Neural cell (in vitro differentiated cells): ENCODE results near the gene DNAI1. TPM values are rescaled to one million over a fixed set of nuclear protein-coding genes. Genes with fewer than 3 reads are reported as not detected.
"Not testable (repeated sequence)": the region's sequence is repeated elsewhere in the genome, so short reads cannot be mapped to it uniquely, and the experiment has no call there.

Experiments
- H2AFZ ChIP-seq: fragments of 200-600, 300-800 bp; sonication (generic), shearing (Covaris generic); 2 replicates; pipeline ENCODE4 v1.6.0; 2014; ENCODE audit warnings: low read depth, mild to moderate bottlenecking, antibody characterized with exemption, low read length, moderate library complexity
- H3F3A ChIP-seq: fragments of 200-600 bp; shearing (Covaris generic); 2 replicates; pipeline ENCODE4 v1.6.1; 2016; ENCODE audit warnings: mild to moderate bottlenecking, moderate library complexity, mixed read lengths, antibody characterized with exemption, low read length; ENCODE audit not compliant: insufficient read depth, poor library complexity, severe bottlenecking
- H3K27ac ChIP-seq: fragments of 200-600, 300-800 bp; sonication (generic), shearing (Covaris generic); 2 replicates; pipeline ENCODE4 v1.5.1; 2014; ENCODE audit warnings: mild to moderate bottlenecking, low read length, moderate library complexity
- H3K27me3 ChIP-seq: fragments of 300-800, 200-600 bp; sonication (generic), shearing (Covaris generic); 2 replicates; pipeline ENCODE4 v1.6.0; 2014; ENCODE audit warnings: mild to moderate bottlenecking, low read depth, low read length, moderate library complexity; ENCODE audit not compliant: insufficient read depth
- H3K36me3 ChIP-seq: fragments of 300-800, 200-600 bp; sonication (generic), shearing (Covaris generic); 2 replicates; pipeline ENCODE4 v1.5.1; 2014; ENCODE audit warnings: mild to moderate bottlenecking, antibody characterized with exemption, low read length, moderate library complexity; ENCODE audit not compliant: insufficient read depth
- H3K4me2 ChIP-seq: fragments of 300-800, 200-600 bp; sonication (generic), shearing (Covaris generic); 2 replicates; pipeline ENCODE4 v1.6.0; 2014; ENCODE audit warnings: mild to moderate bottlenecking, low read length
- H3K4me3 ChIP-seq: fragments of 300-800, 200-600 bp; sonication (generic), shearing (Covaris generic); 2 replicates; pipeline ENCODE4 v1.5.1; 2014; ENCODE audit warnings: mild to moderate bottlenecking, low read length, moderate library complexity
- H3K79me2 ChIP-seq: fragments of 200-600 bp; shearing (Covaris generic); replicated peaks from 2 replicates; pipeline ENCODE4 v1.6.0; 2014; ENCODE audit warnings: mild to moderate bottlenecking, low read length, moderate library complexity; ENCODE audit not compliant: insufficient read depth
- H3K9ac ChIP-seq: fragments of 300-800, 200-600 bp; sonication (generic), shearing (Covaris generic); 2 replicates; pipeline ENCODE4 v1.6.1; 2016; ENCODE audit warnings: mild to moderate bottlenecking, low read length, mixed read lengths
- H3K9me2 ChIP-seq: fragments of 200-600 bp; shearing (Covaris generic); 2 replicates; pipeline ENCODE4 v1.6.1; 2016; ENCODE audit warnings: mild to moderate bottlenecking, low read length, mixed read lengths; ENCODE audit not compliant: insufficient read depth
- H3K9me3 ChIP-seq: fragments of 200-600, 300-800 bp; sonication (generic), shearing (Covaris generic); 2 replicates; pipeline ENCODE4 v1.6.1; 2016; ENCODE audit warnings: mild to moderate bottlenecking, mixed run types, low read length, moderate library complexity, mixed read lengths
- H4K20me1 ChIP-seq: fragments of 200-600 bp; shearing (Covaris generic); 2 replicates; pipeline ENCODE4 v1.6.1; 2016; ENCODE audit warnings: mild to moderate bottlenecking, mixed run types; ENCODE audit not compliant: insufficient read depth
- CTCF ChIP-seq: fragments of 450-650 bp; IDR thresholded peaks from 2 replicates; pipeline ENCODE4 v1.5.1; 2014; ENCODE audit warnings: antibody characterized with exemption, mild to moderate bottlenecking, moderate library complexity; ENCODE audit not compliant: poor library complexity, severe bottlenecking
- EP300 ChIP-seq: fragments of 450-650 bp; conservative IDR thresholded peaks from 2 replicates; pipeline ENCODE4 v1.6.1; 2014; ENCODE audit warnings: antibody characterized with exemption, mild to moderate bottlenecking, moderate library complexity; ENCODE audit not compliant: poor library complexity, severe bottlenecking
- EZH2 ChIP-seq: fragments of 200-600, 300-800 bp; shearing (Covaris generic), sonication (generic); IDR thresholded peaks from 2 replicates; pipeline ENCODE4 v1.6.1; 2014; ENCODE audit warnings: antibody characterized with exemption, low read length, borderline replicate concordance, mild to moderate bottlenecking; ENCODE audit not compliant: insufficient read depth, poor library complexity, severe bottlenecking
- MXI1 ChIP-seq: fragments of 450-650 bp; conservative IDR thresholded peaks from 2 replicates; pipeline ENCODE4 v1.6.1; 2014; ENCODE audit warnings: antibody characterized with exemption, mild to moderate bottlenecking; ENCODE audit not compliant: poor library complexity, severe bottlenecking
- POLR2AphosphoS5 ChIP-seq: IDR thresholded peaks from 2 replicates; pipeline ENCODE4 v1.6.1; 2012
- RAD21 ChIP-seq: fragments of 450-650 bp; conservative IDR thresholded peaks from 2 replicates; pipeline ENCODE4 v1.6.1; 2014; ENCODE audit warnings: antibody characterized with exemption, mild to moderate bottlenecking, moderate library complexity
- REST ChIP-seq: IDR thresholded peaks from 2 replicates; pipeline ENCODE4 v1.6.1; 2012; ENCODE audit warnings: borderline replicate concordance
- SMC3 ChIP-seq: fragments of 450-650 bp; conservative IDR thresholded peaks from 2 replicates; pipeline ENCODE4 v1.6.1; 2014; ENCODE audit warnings: antibody characterized with exemption, mild to moderate bottlenecking, moderate library complexity; ENCODE audit not compliant: poor library complexity
- TAF1 ChIP-seq: IDR thresholded peaks from 2 replicates; pipeline ENCODE4 v1.6.1; 2012; ENCODE audit warnings: low read depth
- polyA plus RNA-seq: library from polyadenylated mRNA; depleted of rRNA; stranded (reverse); fragments of >200 nt; gene quantifications from 2 replicates; pipeline ENCODE4 v1.2.3, GENCODE V29; 2014

The DNAI1 gene
- polyA plus RNA-seq, 1 donor from 2014 or later, result 0.99 TPM

- Histone ChIP-seq H2AFZ (no peak overlapping the region), H3K36me3 (no peaks in the 10 kb centered on the region), H3K27ac (no peak overlapping the region), H3K9me2 (no peaks in the 10 kb centered on the region), H3K9me3 (no peaks in the 10 kb centered on the region), H3F3A (no peaks in the 10 kb centered on the region), H3K4me3 (no peak overlapping the region), H3K79me2 (no peaks in the 10 kb centered on the region), H3K27me3 (no peaks in the 10 kb centered on the region), H3K9ac (no peak overlapping the region), H4K20me1 (no peaks in the 10 kb centered on the region), H3K4me2 (no peak overlapping the region)
- TF ChIP-seq EP300 (no peak), EZH2 (no peak), POLR2AphosphoS5 (no peak), MXI1 (no peak), RAD21 (no peak), SMC3 (no peak), REST (no peak), CTCF (no peak), TAF1 (no peak)
Measured at GRCh38 chr9:34479431-34479866, 20.8 kb downstream of the DNAI1 start.

- H3K27me3 ChIP-seq, H3F3A ChIP-seq, H3K27ac ChIP-seq, H4K20me1 ChIP-seq, H2AFZ ChIP-seq, H3K9me3 ChIP-seq, H3K36me3 ChIP-seq, H3K9ac ChIP-seq, H3K9me2 ChIP-seq, H3K79me2 ChIP-seq, H3K4me2 ChIP-seq, H3K4me3 ChIP-seq: not testable (repeated sequence)
Measured at GRCh38 chr9:34481620-34482019, 23.0 kb downstream of the DNAI1 start.

GRCh38 chr9:34482746-34483145, 24.1 kb downstream of the DNAI1 start:
- not testable (repeated sequence) for H3F3A ChIP-seq, H3K9ac ChIP-seq, H3K9me2 ChIP-seq, H4K20me1 ChIP-seq, H3K36me3 ChIP-seq, H3K27me3 ChIP-seq, H3K9me3 ChIP-seq, H2AFZ ChIP-seq, H3K4me3 ChIP-seq, H3K4me2 ChIP-seq, H3K79me2 ChIP-seq, H3K27ac ChIP-seq
